HG02870 (cell line): ENCODE results near the gene COL2A1.
A peak's percentile ranks its signal among the peaks of the same experiment; 100 is the strongest.

Source experiments
- ATAC-seq: cut with Tn5 transposase; IDR thresholded peaks from one replicate; pipeline ENCODE4 v1.9.1; 2021; ENCODE audit warnings: mild to moderate bottlenecking, moderate library complexity; ENCODE audit not compliant: unreplicated experiment

COL2A1 gene

DNA sequence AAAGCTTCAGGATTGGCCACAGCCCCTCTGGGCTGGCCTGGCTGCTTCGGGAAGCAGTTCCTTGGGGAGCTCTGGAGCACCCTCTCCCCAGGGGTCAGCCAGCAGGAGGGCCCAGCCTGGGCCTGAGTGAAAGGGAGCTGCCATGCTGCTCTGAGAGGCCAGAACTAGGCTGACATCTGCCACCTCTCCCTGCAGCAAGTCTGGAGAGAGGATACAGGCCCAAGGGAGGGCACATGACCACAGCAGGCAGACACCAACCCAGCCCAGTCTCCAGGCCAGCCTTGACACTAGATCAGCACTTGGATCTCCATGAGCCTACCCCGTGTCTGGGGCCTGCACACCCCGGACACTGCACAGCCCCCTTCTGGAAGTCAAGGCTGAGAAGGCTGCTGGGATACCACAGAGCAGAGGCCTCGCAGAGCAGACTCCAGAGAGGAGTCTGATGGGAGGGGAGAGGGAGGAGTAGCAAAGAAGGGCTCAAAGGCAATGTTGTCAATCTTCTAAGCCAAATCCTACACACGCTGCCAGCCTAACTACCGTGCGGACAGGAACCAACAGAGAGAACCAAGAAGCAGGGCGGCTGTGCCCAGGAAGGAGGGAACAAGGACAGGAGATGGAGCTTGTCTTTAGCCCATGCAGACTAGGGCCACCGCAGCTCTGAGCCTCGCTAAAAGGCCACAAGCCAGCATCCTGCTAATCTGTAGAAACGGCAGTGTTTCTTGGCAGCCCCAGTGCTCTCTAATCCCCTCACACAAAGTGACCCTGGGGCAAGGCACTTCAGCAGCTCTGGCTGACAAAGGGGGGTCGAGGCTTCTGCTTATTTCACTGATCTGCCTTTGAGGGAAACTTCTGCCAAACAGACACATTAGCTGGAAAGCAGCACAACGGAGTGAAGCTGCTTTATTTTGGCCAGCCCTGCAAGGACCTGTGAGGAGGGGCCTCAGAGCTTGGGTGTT lies 12.9 kb downstream of the COL2A1 start:
- no peak for ATAC-seq

DNA sequence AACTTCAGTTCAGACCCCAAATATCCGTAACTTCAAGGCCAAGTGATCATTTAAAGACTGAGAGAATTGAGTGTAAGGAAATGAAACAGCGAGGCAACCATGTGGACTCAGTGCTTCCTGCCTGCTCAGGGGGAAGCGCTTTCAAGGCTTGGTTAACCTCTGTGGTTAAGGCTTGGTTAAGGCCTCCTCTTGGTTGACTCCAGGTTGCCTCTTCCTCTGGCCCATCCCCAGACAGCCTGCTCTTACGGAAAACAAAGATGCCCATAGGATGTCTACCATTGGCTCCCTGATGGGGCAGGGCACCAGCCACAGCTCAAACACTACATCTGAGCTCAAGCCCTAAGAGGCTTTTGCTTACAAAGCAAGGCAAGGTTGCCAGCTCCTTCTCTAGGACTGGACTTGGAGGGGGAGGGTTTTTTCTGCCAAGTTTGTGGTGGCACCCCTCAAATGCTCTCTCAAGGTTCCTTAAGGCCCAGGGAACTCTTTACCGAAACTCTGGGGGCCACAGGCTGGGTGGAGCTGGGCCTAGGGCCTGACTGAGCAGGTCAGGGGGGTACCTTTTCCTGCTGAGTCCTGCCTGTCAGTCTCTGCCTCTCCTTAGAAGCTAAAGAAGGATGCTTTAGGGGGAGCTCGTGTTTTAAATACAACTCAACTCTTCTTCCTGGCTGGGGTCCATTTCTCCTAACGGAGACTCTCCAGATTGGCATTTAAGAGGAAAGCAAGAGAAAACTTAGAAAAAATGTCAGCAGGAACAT lies 13.7 kb downstream of the COL2A1 start:
- ATAC-seq = peak; percentile 90

DNA sequence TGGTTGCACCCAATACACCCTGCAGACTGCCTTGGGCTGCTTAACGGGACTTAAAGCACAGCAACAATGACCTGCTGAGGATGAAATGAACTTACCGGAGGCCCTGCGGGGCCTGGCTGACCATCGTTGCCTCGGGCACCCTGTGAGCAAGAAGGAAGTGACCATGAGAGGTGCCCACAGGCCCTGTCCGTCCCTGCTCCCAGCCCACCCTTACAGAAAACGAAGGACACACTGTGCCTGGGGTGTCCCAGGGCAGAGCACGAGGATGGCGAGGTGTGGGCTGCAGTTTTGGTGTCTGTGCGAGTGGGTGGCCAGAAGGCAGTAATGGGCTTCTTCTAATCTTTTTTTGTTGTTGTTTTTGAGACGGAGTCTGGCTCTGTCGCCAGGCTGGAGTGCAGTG lies 14.6 kb downstream of the COL2A1 start:
- ATAC-seq = no peak

DNA sequence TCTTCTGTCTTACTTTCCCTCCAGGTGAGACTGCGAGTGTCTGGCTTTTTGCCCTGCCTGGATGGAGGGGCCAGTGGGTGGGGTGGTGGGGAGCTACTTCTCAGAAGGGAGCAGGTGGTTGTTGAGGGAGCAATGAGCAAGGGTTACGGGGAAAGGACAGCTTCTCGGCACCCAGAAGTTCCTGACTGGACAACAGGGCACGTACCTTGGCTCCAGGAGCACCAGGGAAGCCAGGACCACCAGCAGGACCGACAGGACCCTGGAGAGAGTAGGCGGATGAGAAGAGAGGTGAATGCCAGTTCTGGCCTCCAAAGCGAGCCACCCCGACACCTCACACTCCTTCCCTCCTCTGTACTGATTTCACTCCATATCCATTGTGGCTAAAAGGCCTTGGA lies 15.3 kb downstream of the COL2A1 start:
- ATAC-seq = no peak

DNA sequence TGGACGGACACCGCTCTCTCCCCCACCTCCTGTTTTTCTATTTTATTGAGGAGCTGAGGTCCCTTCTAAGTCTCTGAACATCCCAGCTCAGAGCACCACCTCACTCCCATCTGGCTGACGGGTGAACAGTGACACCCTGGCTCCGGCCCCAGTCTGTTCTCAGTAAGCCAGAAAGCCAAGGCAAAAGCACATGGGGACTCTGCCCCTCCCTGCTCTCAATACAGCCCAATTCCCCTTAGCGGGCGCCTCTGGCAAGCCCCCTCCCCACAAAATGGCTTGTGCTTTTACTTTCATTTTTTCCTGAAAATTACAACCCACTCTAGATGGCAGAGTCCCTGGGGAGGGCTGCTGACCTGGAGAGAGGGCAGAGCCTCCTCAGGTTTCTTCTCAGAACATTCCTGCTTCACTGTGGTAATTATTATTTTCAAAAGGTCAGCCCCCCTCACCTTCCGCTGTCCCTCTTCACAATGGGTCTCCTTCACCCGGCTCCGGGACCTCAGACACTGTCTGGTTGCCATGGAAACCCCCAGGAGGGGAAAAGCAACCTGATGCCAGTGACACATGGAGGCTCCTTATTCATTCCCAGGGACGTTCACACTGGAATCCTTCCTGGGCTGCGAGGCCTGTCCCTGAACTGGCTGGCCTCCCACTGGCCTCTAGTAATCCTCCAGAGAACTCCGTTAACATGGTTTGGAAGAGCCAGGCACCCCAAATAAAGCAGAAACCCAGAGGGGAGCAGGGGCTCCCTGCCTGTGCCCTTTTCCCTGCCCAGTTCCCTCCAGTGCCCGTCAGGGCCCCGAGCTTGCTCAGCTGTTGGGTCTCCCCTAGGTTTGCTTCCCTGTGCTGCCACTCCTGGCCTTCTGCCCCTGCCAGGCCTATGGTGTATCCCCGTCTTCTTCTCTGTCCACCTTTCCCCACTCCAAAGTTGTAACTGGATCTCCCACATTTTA lies 15.9 kb downstream of the COL2A1 start:
- ATAC-seq = no peak

DNA sequence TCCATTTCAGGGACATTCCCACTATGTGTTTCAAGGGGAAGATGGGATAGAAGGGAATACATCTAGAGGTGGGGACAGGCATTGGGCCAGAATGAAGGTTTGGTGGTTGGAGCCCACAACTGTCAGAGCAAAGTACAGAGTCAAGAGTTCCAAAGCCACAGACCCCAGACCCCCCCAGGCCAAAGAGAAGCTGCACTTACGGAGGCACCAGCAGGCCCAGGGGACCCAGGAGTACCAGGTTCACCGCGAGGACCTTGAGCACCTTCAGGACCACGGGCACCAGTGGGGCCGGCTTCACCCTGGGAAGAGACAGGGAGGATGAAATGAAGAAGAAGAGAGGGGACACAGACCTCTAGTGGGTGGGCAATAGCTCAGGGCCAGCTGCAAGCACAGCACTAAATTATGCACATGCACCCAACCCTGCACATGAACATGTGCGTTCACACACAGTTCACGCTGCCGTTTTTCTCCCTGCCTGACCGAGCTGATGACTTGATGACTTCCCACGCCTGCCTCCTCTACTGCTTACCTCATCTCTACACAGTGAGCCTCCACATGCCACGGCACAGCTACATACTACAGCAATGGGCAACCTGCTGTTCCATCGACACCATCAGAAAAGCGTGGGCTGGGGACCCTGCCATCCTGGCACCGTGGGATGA lies 16.7 kb downstream of the COL2A1 start:
- no peak for ATAC-seq

DNA sequence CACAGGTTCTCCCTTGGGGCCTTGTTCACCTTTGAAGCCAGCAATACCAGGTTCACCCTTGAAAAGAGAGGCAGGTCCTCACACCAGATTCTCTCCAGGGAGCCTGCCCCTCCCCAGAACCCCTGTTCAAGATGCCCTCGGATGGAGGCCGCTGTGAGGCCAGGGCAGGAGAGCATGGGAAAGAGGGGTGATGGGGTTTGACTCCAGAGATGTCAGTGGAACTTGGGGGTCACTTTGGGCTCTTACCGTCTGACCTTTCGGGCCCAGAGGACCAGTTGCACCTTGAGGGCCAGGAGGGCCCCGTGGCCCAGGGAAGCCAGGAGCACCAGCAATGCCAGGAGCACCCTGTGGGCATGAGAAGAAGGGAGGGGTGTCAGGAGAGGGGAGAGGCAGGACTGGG lies 17.4 kb downstream of the COL2A1 start:
- no peak for ATAC-seq

DNA sequence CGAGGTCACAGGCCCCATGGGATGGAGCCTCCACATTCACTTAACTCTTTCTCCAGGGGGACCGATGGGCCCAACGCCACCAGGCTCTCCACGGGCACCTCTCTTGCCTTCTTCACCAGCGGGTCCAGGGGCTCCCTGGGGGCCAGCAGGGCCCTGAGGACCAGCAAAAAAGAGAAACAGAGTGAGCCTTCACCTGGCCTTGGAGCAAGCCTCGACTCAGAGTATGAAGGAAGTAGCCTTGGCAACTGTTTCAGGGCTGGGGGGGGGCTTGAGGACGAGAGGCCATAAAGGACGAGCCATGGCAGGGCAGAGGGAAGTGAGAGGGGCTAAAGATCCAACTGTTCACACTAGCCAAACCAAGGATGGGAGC lies 18.0 kb downstream of the COL2A1 start:
- ATAC-seq = no peak

DNA sequence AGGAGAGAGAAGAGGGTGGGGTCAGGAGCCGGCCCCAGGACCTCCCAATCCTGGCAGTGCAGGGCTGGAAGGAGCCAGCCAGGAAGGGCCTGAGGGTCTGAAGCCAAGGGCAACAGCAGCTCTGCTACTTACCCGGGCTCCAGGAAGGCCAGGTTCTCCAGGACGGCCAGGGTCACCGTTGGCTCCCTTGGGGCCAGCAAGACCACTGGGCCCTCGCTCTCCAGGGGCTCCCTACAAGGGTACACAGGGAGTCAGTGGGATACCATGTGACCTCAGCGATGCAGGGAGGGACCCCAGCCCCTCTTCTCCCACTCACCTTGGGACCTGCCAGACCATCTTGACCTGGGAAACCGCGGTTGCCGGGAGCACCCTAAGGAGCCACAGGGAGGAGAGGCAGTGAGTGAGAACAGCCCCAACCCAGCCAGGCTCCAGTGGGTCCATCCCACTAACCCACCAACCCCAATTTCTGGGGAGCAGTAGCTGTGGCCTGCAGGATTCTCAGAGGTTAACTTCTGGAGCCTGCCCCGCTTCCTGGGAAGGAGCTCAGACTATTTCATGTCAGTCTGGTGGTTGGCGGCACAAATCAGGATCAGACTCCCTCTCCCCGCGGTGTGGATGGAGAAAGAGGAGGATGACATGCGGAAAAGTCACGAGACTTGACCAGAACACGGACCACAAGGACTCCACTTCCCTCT lies 18.5 kb downstream of the COL2A1 start:
- ATAC-seq = no peak

DNA sequence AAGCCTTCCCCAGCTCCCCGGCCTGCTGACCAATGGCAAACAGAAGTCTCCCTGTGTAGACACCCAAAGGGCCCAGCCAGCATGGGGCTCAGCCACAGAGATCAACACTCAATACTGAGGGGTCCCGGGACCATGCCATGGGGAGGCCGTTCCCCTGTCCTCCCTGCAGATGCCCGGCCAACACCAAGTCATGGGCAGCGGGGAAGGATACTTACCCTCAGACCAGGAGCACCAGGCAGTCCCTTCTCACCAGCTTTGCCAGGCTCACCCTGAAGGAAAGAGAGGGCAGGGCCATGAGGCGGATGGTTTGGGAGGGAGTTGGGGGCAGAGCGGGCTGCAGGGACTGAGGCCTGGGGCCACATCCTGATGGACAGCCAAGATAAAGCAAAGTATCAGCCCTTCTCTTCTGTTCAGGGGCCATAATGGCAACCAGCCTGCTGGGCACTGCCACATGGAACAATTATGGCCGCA lies 19.9 kb downstream of the COL2A1 start:
- ATAC-seq = no peak

DNA sequence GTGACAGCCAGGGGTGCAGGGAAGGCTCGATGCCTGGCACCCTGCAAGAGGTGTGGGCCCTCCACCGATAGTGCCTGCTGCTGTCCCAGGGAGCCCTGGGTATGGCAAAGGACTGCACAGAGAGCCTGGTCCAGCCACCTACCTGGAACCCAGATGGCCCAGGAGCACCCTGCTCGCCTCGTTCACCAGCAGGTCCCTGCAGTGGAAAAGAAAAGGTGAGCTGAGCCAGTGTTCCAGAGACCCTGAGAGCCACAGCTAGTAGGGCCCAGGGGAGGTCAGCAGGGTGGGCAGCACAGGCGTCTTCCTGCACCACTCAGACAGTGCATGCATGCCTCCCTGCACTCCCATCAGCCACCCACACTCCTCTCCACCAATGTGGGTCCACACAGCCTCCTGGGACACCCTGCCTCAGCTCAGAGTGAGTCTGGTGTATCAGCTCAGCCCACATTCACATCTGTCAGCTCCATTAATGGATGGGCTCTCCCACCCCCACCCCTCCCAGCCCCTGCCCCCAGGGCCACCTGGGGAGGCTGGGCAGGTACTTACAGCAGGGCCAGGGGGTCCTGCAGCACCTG lies 20.6 kb downstream of the COL2A1 start:
- ATAC-seq = no peak

DNA sequence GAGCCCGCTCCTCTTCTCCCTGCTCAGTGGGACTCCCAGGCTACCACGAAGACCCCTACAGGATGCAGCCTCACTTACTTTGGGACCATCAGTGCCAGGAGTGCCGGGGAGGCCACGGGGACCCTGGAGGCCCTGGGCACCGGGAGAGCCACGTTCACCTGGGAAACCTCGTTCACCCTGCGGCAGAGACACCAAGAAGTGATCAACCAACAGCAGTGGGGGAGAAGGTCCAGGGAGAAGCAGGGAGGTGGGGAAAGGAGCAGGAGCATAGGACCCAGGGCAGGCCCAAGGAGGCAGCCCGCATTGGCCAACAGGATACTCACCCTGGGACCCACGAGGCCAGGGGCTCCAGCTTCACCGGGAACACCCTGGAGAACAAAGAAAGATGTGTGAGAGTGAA lies 21.5 kb downstream of the COL2A1 start:
- ATAC-seq = no peak

DNA sequence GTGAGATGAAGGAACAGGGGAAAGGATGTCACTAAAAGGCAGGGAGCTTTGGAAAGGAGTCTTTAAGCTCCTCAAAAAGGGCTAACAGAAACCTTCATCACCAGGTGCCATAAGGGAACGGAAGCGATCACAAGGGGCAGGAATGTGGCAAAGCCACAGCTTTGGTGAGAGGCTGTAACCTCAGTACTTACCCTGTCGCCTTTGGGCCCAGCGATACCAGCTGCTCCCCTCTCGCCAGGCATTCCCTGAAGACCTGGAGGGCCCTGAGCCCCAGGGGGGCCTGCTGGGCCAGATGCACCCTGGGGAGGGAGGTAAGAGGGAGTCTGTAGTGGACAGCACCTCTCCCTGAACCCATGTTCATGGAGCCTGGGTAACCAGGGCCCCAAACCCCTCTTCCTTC lies 22.0 kb downstream of the COL2A1 start:
- no peak for ATAC-seq

DNA sequence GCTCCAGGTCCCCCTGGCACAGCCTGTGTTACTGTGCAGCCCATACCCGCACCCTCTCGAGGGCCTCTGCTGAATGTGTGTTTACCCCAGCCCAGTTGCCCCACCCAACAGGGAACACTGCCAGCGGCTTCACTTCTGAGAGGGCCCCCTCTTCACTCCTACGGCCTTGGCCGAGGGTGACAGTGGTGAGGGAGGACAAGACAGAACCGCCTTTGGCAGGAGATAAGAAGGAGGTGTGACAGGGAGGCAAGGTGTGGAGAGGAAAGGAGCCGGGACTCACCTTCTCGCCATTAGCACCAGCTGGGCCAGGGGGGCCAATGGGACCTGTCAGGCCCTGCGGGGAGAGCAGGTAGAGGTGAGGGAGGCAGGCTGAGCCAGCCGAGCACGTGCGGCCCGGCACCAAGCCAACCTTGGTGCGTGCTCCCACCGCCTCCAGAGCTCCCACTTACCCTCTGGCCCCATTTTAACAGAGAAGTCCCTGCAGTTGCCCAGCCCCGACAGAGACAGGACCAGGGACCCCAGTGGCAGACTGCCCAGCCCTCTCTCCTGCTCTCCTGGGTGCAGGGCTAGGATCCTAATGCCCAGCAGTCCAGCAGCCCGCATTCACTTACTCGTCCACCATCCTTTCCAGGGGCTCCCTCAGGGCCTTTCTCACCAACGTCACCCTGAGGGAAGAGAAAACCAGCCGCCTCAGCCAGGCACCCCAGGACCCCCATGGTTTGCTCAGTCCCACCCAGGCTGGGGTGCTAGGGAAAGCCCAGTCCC lies 22.6 kb downstream of the COL2A1 start:
- no peak for ATAC-seq

DNA sequence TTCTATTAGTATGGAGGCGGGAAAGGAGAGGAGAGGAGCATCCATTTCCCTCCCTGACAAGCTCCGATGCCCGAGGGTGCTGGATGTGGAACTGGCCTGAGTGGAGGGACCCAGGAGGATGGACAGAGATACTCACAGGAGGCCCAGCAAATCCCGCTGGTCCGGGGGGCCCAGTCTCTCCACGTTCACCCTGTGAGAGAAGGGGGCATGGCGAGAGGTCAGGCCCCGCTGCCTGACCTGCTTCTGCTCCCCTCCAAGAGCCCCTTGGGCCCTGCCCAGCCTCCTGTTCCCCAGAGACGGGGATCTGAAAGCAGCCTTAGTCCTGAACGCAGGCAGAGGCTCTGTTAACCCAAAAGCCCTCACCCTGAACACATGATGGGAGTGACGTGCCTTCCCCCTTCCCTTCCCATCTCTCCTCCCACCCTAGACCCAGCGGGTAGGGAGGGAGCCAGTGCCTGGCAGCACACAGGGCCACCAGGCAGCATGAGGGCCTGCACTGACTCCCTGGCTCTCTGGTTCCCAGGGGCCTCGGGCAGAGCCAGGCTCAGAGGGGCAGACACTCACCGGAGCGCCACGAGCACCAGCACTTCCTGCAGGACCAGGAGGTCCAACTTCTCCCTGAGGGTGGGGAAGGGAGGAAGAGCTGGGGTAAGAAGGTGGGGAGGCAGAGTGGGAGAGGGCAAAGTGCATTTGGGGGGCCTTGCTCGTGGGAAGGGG lies 23.3 kb downstream of the COL2A1 start:
- no peak for ATAC-seq

DNA sequence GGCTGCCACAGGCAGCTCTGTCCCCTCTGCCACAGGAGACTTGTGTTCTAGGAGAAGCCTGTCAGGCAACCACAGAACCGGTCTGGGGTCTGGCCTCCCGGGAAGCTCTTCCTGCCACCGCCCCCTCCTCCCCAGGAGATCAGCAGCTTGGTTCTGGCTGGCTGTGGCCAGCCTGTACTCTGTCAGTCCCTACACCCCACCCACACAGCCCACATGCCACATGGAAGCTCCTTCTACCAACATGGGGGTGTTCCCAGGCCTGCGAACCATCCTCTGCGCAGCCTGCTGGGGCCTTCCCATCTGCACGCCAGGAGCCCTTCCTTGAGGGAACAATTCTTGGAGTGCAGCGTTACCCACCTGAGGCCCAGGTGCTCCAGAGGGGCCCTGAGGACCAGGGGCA lies 24.1 kb downstream of the COL2A1 start:
- no peak for ATAC-seq

DNA sequence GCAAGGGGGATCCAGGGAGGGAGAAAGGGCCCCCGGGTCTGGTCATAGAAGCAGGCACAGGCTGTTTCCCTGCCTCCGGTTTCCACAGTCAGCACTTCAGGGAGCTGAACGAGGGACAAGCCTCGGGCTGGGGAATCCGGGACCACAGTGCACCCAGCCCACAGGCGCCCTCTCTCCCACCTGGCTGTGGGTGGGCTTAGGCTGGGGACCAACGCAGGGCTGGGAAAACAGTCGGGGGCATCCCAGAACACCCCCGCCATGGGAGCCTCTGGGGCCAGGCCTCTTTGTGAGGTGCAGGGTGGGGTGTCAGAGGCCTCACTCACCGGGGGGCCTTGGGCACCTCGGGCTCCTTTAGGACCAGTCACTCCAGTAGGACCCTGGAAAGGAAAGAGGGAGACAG lies 24.6 kb downstream of the COL2A1 start:
- ATAC-seq = no peak

DNA sequence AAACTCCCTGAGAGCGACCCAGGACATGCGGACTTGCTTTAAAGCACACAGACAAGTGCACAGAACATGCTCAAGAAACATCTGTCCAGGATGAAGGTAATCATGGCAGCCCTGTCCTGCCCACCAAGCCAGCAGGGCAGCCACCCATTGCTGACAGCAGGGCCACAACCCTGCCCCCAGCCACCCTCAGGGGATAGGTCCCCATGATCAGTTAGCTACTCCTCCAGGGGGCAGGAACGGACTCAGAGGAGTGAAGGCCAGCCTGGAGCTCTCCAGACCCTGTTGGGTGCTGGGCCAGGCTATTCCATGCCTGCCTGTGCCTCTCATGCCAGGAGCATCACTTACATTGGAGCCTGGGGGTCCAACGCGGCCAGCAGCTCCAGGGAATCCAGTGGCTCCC lies 25.1 kb downstream of the COL2A1 start:
- no peak for ATAC-seq
